ENCODE data around the gene TPTE2. TPM values are rescaled to one million over a fixed set of nuclear protein-coding genes. Genes with fewer than 3 reads are reported as not detected.

The TPTE2 gene
- total RNA-seq, 1 donor from 2014 or later: not detected

DNA sequence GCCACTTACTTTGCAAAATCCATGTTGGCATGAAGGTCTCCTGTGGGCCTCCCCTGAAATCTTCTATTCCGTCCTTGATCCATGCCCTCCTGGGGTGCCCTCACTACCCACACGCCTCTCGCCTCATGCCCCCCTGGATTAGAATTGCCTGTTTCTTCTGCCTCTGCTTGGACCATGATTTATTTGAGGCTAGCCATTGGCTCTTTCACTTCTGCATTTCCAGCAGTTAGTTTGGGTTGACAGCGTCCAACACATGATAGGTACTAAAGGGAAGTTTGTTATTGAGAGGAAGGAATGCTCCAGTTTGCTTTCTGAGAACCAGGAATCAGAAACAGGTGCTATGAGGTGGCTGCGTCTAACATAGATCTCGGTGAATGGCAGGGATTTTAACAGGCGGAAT is 30.5 kb upstream of the TPTE2 start:
- Histone ChIP-seq H3K9me3 (no peaks in the 10 kb centered on the region), H3K4me1 (peaks cover 4% of the 10 kb centered on the region), H3K36me3 (no peaks in the 10 kb centered on the region), H3K27me3 (no peaks in the 10 kb centered on the region), H3K4me3 (no peak overlapping the region), H3K27ac (no peak overlapping the region)
- DNase-seq (no peak), ATAC-seq (no peak)
- intact Hi-C loops (cut with DNase I): no loop called here
- TF ChIP-seq CTCF (IDR thresholded peaks at IDR 0.05): no peak

DNA sequence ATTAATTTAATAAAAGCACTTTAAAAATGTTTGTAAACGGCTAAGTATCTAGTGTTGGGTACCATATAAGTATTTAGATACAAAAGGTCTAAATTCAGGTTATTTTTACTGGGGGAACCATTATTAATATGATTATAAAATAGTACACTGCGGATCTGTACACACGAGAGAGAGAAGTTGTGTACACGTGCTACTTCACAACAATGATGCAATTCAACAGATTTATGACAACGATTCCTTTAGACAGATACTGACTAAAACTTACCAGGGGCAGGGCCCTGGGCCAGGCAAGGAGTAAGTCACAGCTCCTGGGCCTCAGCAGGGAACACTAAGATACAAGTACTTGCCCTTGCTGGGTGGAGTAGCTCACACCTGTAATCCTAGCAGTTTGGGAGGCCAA is 29.1 kb upstream of the TPTE2 start:
- H3K9me3 ChIP-seq: no peaks in the 10 kb centered on the region
- H3K4me3 ChIP-seq: no peak overlapping the region
- ATAC-seq (no peak), DNase-seq (no peak)
- no peaks in the 10 kb centered on the region for H3K27me3 ChIP-seq
- intact Hi-C loops (cut with DNase I): no loop called here
- H3K36me3 ChIP-seq: no peaks in the 10 kb centered on the region
- no peak overlapping the region for H3K27ac ChIP-seq
- no peak for TF ChIP-seq CTCF (IDR thresholded peaks at IDR 0.05)
- peaks cover 4% of the 10 kb centered on the region for H3K4me1 ChIP-seq

DNA sequence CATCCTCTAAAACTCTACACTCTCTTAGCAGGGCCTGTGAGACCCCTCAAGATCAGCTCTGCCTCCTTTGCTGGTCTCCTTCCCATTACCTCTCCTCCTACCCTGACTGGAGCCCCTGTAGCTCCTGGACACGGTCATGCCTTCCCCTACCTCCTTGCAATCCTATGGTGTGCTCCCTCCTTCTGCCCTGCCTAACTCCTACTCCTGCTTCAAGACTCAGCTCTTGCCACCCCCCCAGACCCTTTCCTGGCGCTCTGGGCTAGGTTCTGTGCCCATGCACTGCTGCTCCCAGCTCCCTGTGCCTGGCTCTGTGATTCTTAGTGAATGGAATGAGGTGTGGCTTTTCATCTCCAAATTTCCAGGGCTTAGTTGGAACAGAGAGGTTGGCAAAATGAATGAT is 28.0 kb upstream of the TPTE2 start:
- Histone ChIP-seq H3K4me3 (no peak overlapping the region), H3K36me3 (no peaks in the 10 kb centered on the region), H3K27ac (no peak overlapping the region), H3K4me1 (peaks cover 4% of the 10 kb centered on the region), H3K27me3 (no peaks in the 10 kb centered on the region), H3K9me3 (no peaks in the 10 kb centered on the region)
- DNase-seq (no peak), ATAC-seq (no peak)
- intact Hi-C loops (cut with DNase I): no loop called here
- no peak for TF ChIP-seq CTCF (IDR thresholded peaks at IDR 0.05)

GRCh38 chr13:19587635-19588300 is 26.4 kb upstream of the TPTE2 start:
- DNase-seq: no peak

GRCh38 chr13:19586904-19587634 is 25.7 kb upstream of the TPTE2 start:
- Histone ChIP-seq H3K4me1 (peaks cover 4% of the 10 kb centered on the region), H3K4me3 (peak overlapping the region; percentile 25), H3K9me3 (no peaks in the 10 kb centered on the region), H3K36me3 (no peaks in the 10 kb centered on the region), H3K27ac (no peak overlapping the region), H3K27me3 (no peaks in the 10 kb centered on the region)
- DNase-seq (peak; percentile 68), ATAC-seq (peak; percentile 69)
- TF ChIP-seq CTCF (IDR thresholded peaks at IDR 0.05): no peak
- intact Hi-C loops (cut with DNase I): no loop called here

More at GRCh38 chr13:19587635-19588300, 26.4 kb upstream of the TPTE2 start:
- H3K36me3 ChIP-seq: no peaks in the 10 kb centered on the region
- ATAC-seq: peak; percentile 69
- no peak overlapping the region for H3K4me3 ChIP-seq
- no peak overlapping the region for H3K27ac ChIP-seq
- intact Hi-C loops (cut with DNase I): no loop called here
- H3K9me3 ChIP-seq: no peaks in the 10 kb centered on the region
- H3K4me1 ChIP-seq: peaks cover 4% of the 10 kb centered on the region
- peak; percentile 44 for TF ChIP-seq CTCF (IDR thresholded peaks at IDR 0.05)
- H3K27me3 ChIP-seq: no peaks in the 10 kb centered on the region

Measured in upper lobe of right lung (tissue), 1 donor.